Subcutaneous adipose tissue (tissue), 4 donors: ENCODE data around the gene RAI1. TPM values are rescaled to one million over a fixed set of nuclear protein-coding genes. Genes with fewer than 3 reads are reported as not detected.

Experiments
- CTCF ChIP-seq: fragments of 450-650 bp; IDR thresholded peaks from one replicate; pipeline ENCODE4 v1.5.1; 2016; ENCODE audit warnings: low read depth, mild to moderate bottlenecking, control low read depth, antibody characterized with exemption, moderate library complexity
- total RNA-seq, 4 donors: library from RNA; depleted of rRNA; stranded (reverse); fragments of >200 nt; gene quantifications; one replicate each; pipeline ENCODE4 v1.1.0, GENCODE V29; 2016

The RAI1 gene
- total RNA-seq, 4 donors from 2014 or later, result 4.1 to 20.0 (median 7.5) TPM

GRCh38 chr17:17766077-17766743, 85.0 kb downstream of the RAI1 start:
- TF ChIP-seq CTCF, result no peak

- no peak for TF ChIP-seq CTCF
These were observed 85.5 kb downstream of the RAI1 start for GRCh38 chr17:17766744-17767120.

GRCh38 chr17:17767154-17767869, 86.1 kb downstream of the RAI1 start:
- TF ChIP-seq CTCF, result no peak

- no peak for TF ChIP-seq CTCF
These were observed 86.7 kb downstream of the RAI1 start for GRCh38 chr17:17767887-17768418.

GRCh38 chr17:17768424-17769088, 87.3 kb downstream of the RAI1 start:
- no peak for TF ChIP-seq CTCF

- TF ChIP-seq CTCF, result no peak
These were observed 88.8 kb downstream of the RAI1 start for GRCh38 chr17:17769869-17770631.
